HEK293 (cell line): ENCODE results near the gene LIN37.

Experiments used
- CTCF ChIA-PET: fragments of 350-600 bp; formaldehyde crosslinking; extraction: SDS; loops from one replicate; lab custom pipeline; 2021; ENCODE audit warnings: antibody characterized with exemption; lab: Yijun Ruan, JAX
- POLR2A ChIA-PET: fragments of 300-600 bp; formaldehyde crosslinking; extraction: SDS; loops from one replicate; lab custom pipeline; 2020; ENCODE audit warnings: antibody characterized with exemption, inconsistent platforms; lab: Yijun Ruan, JAX
- H3K27ac ChIP-seq: fragments of 200-500 bp; sonication (Bioruptor generic); 2 replicates; pipeline ENCODE4 v1.5.1; 2014; ENCODE audit warnings: low read depth, low read length, control low read depth, inconsistent platforms; ENCODE audit errors: extremely low read depth
- H3K36me3 ChIP-seq, 2 experiments: fragments of 200-500 bp in 1 of 2; sonication (Bioruptor generic) in 1 of 2; 1 replicate in 1 of 2; 2 replicates in 1 of 2; pipeline ENCODE4 v1.5.1; 2014 to 2017; ENCODE audit warnings: inconsistent platforms in 2 of 2, low read length in 2 of 2; ENCODE audit not compliant: control insufficient read depth in 2 of 2, insufficient read depth in 1 of 2
- H3K4me1 ChIP-seq: fragments of 200-500 bp; sonication (Bioruptor generic); 2 replicates; pipeline ENCODE4 v1.5.1; 2014; ENCODE audit warnings: mild to moderate bottlenecking, low read length, inconsistent platforms; ENCODE audit not compliant: control insufficient read depth, insufficient read depth
- H3K4me3 ChIP-seq: 2 replicates; pipeline ENCODE4 v1.5.1; 2011; ENCODE audit warnings: low read depth, mild to moderate bottlenecking, control low read depth, low read length, moderate library complexity
- H3K9me3 ChIP-seq: fragments of 200-500 bp; sonication (Bioruptor generic); 2 replicates; pipeline ENCODE4 v1.5.1; 2014; ENCODE audit warnings: low read depth, low read length, inconsistent platforms; ENCODE audit not compliant: control insufficient read depth, insufficient read depth
- ATF2 ChIP-seq: fragments of 450-650 bp; formaldehyde crosslinking; IDR thresholded peaks from 2 replicates; pipeline ENCODE4 v1.5.1; 2016; ENCODE audit warnings: missing biosample characterization, missing genetic modification characterization, low read depth
- GLIS2 ChIP-seq: fragments of 450-650 bp; formaldehyde crosslinking; IDR thresholded peaks from 2 replicates; pipeline ENCODE4 v1.5.1; 2016; ENCODE audit warnings: missing biosample characterization, missing genetic modification characterization
- ZBTB17 ChIP-seq: fragments of 450-650 bp; formaldehyde crosslinking; IDR thresholded peaks from 2 replicates; pipeline ENCODE4 v1.5.1; 2016; ENCODE audit warnings: missing biosample characterization, missing genetic modification characterization
- ZFP37 ChIP-seq: fragments of 450-650 bp; formaldehyde crosslinking; IDR thresholded peaks from 2 replicates; pipeline ENCODE4 v1.5.1; 2016; ENCODE audit warnings: missing biosample characterization, missing genetic modification characterization
- ZIC2 ChIP-seq: fragments of 450-650 bp; formaldehyde crosslinking; IDR thresholded peaks from 2 replicates; pipeline ENCODE4 v1.5.1; 2016; ENCODE audit warnings: missing biosample characterization, missing genetic modification characterization
- ZNF174 ChIP-seq: fragments of 450-650 bp; formaldehyde crosslinking; IDR thresholded peaks from 2 replicates; pipeline ENCODE4 v1.5.0; 2017; ENCODE audit warnings: missing biosample characterization, mild to moderate bottlenecking, missing genetic modification characterization
- ZNF341 ChIP-seq: fragments of 450-650 bp; formaldehyde crosslinking; IDR thresholded peaks from 2 replicates; pipeline ENCODE4; 2016; ENCODE audit warnings: low read depth, missing biosample characterization, missing genetic modification characterization
- ZNF433 ChIP-seq: fragments of 450-650 bp; formaldehyde crosslinking; IDR thresholded peaks from 2 replicates; pipeline ENCODE4 v1.5.1; 2016; ENCODE audit warnings: missing biosample characterization, missing genetic modification characterization, low read depth
- ZNF548 ChIP-seq: fragments of 450-650 bp; formaldehyde crosslinking; IDR thresholded peaks from 2 replicates; pipeline ENCODE4 v1.5.1; 2016; ENCODE audit warnings: missing biosample characterization, missing genetic modification characterization
- ZNF624 ChIP-seq: fragments of 450-650 bp; formaldehyde crosslinking; IDR thresholded peaks from 2 replicates; pipeline ENCODE4 v1.5.1; 2017; ENCODE audit warnings: missing biosample characterization, missing genetic modification characterization
- ZSCAN4 ChIP-seq: fragments of 450-650 bp; formaldehyde crosslinking; IDR thresholded peaks from 2 replicates; pipeline ENCODE4 v1.5.1; 2017; ENCODE audit warnings: missing biosample characterization, missing genetic modification characterization
- TF ChIP-seq, protein P1 (sequence below): fragments of 450-650 bp; formaldehyde crosslinking; IDR thresholded peaks from 2 replicates; pipeline ENCODE4 v1.5.1; 2016; ENCODE audit warnings: missing biosample characterization, missing genetic modification characterization
- TF ChIP-seq, protein P2 (sequence below): fragments of 450-650 bp; formaldehyde crosslinking; IDR thresholded peaks from 2 replicates; pipeline ENCODE4 v1.5.1; 2017; ENCODE audit warnings: missing biosample characterization, missing genetic modification characterization

LIN37 gene

DNA sequence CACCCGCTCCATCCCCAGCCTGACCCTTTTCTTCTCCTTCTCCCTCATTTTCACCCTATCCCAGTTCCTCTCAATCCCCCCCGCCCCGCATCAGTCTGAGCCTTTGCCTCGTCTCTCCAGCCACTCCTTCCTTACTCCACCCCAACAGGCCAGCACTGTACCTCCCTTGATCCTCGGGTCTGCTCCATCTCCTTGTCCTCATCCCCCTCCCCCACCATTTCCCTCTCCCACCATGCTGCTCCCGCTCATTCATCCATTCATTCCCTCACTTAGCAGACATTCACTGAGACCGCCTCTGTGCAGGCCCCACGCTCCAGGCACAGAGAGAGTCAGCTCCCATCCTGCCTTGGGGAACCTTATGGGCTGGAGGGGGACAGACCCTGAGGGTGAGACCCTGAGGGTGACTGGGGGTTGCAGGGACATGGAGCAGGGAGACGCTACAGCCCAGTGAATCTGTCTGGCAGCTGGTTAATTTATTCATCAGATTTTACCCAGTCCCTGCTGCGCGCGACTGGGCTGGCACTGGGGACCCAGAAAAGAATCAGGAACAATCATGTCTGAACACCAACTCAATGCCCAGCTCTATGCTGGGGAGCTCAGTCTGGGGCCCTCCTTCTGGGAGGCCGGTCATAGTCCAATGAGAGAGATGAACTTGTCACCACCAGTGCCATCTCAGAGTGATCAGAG is 27.9 kb downstream of the LIN37 start (continued):
- TF ChIP-seq, protein P1, sequence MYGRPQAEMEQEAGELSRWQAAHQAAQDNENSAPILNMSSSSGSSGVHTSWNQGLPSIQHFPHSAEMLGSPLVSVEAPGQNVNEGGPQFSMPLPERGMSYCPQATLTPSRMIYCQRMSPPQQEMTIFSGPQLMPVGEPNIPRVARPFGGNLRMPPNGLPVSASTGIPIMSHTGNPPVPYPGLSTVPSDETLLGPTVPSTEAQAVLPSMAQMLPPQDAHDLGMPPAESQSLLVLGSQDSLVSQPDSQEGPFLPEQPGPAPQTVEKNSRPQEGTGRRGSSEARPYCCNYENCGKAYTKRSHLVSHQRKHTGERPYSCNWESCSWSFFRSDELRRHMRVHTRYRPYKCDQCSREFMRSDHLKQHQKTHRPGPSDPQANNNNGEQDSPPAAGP (tag by site-specific recombination), result peak; percentile 28; the same call in 1 of the 2 replicates
- TF ChIP-seq ZNF624 (no peak), ZSCAN4 (tag by site-specific recombination) (no peak), ATF2 (tag by site-specific recombination) (no peak)

DNA sequence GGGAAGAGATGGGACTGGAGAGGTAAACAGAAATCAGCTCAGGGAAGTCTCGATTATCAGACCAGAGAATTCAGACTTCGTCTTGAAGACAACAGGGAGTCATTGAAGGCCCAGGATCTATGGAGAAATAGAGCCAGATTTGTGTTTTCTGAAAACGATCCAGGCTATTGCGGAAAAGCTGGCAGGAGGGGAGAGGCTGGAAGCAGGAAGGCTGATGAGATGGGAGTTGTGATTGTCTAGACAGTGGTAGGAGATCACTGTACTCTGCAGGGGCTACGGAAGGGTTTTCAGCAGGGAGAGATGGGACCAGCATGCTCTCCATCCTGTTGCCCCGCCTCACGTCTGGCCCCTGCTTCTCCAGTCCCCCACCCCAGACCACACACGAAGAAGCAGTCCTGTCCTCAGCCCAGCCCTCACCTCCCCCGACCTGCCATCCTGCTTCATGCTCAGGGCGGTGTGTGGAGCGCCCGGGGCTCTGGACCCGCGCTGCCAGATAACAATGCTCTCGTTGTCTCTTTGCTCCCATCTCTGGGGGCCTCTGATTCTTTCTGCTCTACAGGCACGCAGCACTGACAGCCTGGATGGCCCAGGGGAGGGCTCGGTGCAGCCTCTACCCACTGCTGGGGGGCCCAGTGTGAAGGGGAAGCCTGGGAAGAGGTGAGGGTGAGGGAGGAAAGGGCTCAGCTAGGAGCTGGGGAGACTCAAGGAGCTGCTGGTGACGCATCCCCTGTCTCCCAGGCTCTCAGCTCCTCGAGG is 28.9 kb downstream of the LIN37 start:
- POLR2A ChIA-PET, result interaction anchor here (0.6 to 2.1 kb wide), 6 partner anchors 10 to 37 kb away, joined by 3 to 10 read pairs (median 6); partner anchors contain the start of gene LIN37
- Histone ChIP-seq H3K27ac (no peak overlapping the region), H3K9me3 (no peaks in the 10 kb centered on the region), H3K4me3 (no peak overlapping the region), H3K4me1 (peaks cover 17% of the 10 kb centered on the region), H3K36me3 (peaks cover 32 to 34% of the 10 kb centered on the region in 2 experiments)
- TF ChIP-seq ZNF548 (tag by site-specific recombination), result no peak
- TF ChIP-seq GLIS2 (tag by site-specific recombination), result peak; percentile 28; the same call in 1 of the 2 replicates
- peak; percentile 56 for TF ChIP-seq ZBTB17 (tag by site-specific recombination)
- no peak for TF ChIP-seq ZFP37 (tag by site-specific recombination)
- TF ChIP-seq ZIC2 (tag by site-specific recombination), result 0 out of 2 replicates have a peak, but pooled peaks have one; percentile 10
- CTCF ChIA-PET, result interaction anchor here (1.0 to 2.6 kb wide), 3 partner anchors 42 to 267 kb away, joined by 3 to 8 read pairs (median 7); no protein-coding TSS in a partner anchor

- Histone ChIP-seq H3K4me1 (peaks cover 17% of the 10 kb centered on the region), H3K27ac (no peak overlapping the region), H3K9me3 (no peaks in the 10 kb centered on the region), H3K36me3 (peaks cover 32 to 38% of the 10 kb centered on the region in 2 experiments), H3K4me3 (no peak overlapping the region)
- CTCF ChIA-PET, result interaction anchor here (0.6 to 2.6 kb wide), 6 partner anchors 13 to 423 kb away, joined by 3 to 8 read pairs (median 3); no protein-coding TSS in a partner anchor
- POLR2A ChIA-PET, result interaction anchor here (1.1 to 2.1 kb wide), 3 partner anchors 30 to 37 kb away, joined by 7 to 10 read pairs (median 7); partner anchors contain the start of genes LIN37, PSENEN and U2AF1L4
- TF ChIP-seq ZNF174 (tag by site-specific recombination) (no peak), ZNF433 (tag by site-specific recombination) (no peak), ZNF341 (tag by site-specific recombination) (no peak)
- TF ChIP-seq, protein P2, sequence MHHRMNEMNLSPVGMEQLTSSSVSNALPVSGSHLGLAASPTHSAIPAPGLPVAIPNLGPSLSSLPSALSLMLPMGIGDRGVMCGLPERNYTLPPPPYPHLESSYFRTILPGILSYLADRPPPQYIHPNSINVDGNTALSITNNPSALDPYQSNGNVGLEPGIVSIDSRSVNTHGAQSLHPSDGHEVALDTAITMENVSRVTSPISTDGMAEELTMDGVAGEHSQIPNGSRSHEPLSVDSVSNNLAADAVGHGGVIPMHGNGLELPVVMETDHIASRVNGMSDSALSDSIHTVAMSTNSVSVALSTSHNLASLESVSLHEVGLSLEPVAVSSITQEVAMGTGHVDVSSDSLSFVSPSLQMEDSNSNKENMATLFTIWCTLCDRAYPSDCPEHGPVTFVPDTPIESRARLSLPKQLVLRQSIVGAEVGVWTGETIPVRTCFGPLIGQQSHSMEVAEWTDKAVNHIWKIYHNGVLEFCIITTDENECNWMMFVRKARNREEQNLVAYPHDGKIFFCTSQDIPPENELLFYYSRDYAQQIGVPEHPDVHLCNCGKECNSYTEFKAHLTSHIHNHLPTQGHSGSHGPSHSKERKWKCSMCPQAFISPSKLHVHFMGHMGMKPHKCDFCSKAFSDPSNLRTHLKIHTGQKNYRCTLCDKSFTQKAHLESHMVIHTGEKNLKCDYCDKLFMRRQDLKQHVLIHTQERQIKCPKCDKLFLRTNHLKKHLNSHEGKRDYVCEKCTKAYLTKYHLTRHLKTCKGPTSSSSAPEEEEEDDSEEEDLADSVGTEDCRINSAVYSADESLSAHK, result no peak
These were observed 29.6 kb downstream of the LIN37 start for GRCh38 chr19:35777961-35778360.
